ENCODE results near the gene GALNT14. TPM values are rescaled to one million over a fixed set of nuclear protein-coding genes. Genes with fewer than 3 reads are reported as not detected.
A peak's percentile ranks its signal among the peaks of the same experiment; 100 is the strongest.

The GALNT14 gene
- total and polyA plus RNA-seq, 2 of the 13 experiments (the other 11 are each of a cell fraction or from before 2014, with no cell fraction given) = not detected

GRCh38 chr2:30956995-30957394 is 181.2 kb downstream of the GALNT14 start:
- no peak overlapping the region for H3K9ac ChIP-seq (ENCODE audit: insufficient read depth, low read depth, low read length)
- no peaks in the 10 kb centered on the region for H3K36me3 ChIP-seq (replicated peaks in 1 of 2; ENCODE audit: control insufficient read depth in 1 of 2, insufficient read depth in 2 of 2, low read length in 2 of 2)
- no peaks in the 10 kb centered on the region for H3K79me2 ChIP-seq (ENCODE audit: insufficient read depth, low read length)
- ATAC-seq (no peak), DNase-seq (ENCODE audit: low spot score) (no peak), FAIRE-seq (no peak)
- H3K9me3 ChIP-seq (ENCODE audit: low read length) = no peaks in the 10 kb centered on the region
- no TSS peak for BruUV-seq (replicated peaks)
- peaks cover 0 to 20% of the 10 kb centered on the region in 2 experiments; a peak in 4 of 5 replicates for H3K27me3 ChIP-seq (ENCODE audit: control insufficient read depth in 1 of 2, insufficient read depth in 2 of 2, low read length in 2 of 2)
- no peak overlapping the region for H3K27ac ChIP-seq (ENCODE audit: extremely low read length, insufficient read depth, low read length)
- intact Hi-C loops (cut with micrococcal nuclease; ENCODE audit: unreplicated experiment) = no loop called here
- H2AFZ ChIP-seq (ENCODE audit: low read length) = no peak overlapping the region
- H3K4me2 ChIP-seq (ENCODE audit: low read depth, low read length) = no peak overlapping the region
- H4K20me1 ChIP-seq (ENCODE audit: insufficient read depth, low read length) = no peaks in the 10 kb centered on the region
- CTCF ChIA-PET (ENCODE audit: low intra/inter-chr PET ratio, low total read pairs) = no interaction called here
- POLR2A ChIA-PET = no interaction called here
- H3K4me3 ChIP-seq (replicated peaks in 1 of 3; ENCODE audit: insufficient read depth in 1 of 3, low read depth in 2 of 3, low read length in 3 of 3) = no peak overlapping the region
- H3K4me1 ChIP-seq (ENCODE audit: insufficient read depth, low read length) = no peaks in the 10 kb centered on the region
- in situ Hi-C loops (cut with HindIII; ENCODE audit: extremely low pct_ligation_motif_present, low pct_unique_long_range_greater_than_20kb) = no loop called here
- TF ChIP-seq, protein P1, sequence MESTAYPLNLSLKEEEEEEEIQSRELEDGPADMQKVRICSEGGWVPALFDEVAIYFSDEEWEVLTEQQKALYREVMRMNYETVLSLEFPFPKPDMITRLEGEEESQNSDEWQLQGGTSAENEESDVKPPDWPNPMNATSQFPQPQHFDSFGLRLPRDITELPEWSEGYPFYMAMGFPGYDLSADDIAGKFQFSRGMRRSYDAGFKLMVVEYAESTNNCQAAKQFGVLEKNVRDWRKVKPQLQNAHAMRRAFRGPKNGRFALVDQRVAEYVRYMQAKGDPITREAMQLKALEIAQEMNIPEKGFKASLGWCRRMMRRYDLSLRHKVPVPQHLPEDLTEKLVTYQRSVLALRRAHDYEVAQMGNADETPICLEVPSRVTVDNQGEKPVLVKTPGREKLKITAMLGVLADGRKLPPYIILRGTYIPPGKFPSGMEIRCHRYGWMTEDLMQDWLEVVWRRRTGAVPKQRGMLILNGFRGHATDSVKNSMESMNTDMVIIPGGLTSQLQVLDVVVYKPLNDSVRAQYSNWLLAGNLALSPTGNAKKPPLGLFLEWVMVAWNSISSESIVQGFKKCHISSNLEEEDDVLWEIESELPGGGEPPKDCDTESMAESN (CRISPR knock-in tag; conservative IDR thresholded peaks at IDR 0.05) = no peak
- TF ChIP-seq GLI4 (CRISPR knock-in tag; IDR thresholded peaks at IDR 0.05; ENCODE audit: borderline replicate concordance) = no peak
- TF ChIP-seq ATF7 (IDR thresholded peaks at IDR 0.05) = no peak
- TF ChIP-seq ATF7 (CRISPR knock-in tag; IDR thresholded peaks at IDR 0.05) = no peak

DNA sequence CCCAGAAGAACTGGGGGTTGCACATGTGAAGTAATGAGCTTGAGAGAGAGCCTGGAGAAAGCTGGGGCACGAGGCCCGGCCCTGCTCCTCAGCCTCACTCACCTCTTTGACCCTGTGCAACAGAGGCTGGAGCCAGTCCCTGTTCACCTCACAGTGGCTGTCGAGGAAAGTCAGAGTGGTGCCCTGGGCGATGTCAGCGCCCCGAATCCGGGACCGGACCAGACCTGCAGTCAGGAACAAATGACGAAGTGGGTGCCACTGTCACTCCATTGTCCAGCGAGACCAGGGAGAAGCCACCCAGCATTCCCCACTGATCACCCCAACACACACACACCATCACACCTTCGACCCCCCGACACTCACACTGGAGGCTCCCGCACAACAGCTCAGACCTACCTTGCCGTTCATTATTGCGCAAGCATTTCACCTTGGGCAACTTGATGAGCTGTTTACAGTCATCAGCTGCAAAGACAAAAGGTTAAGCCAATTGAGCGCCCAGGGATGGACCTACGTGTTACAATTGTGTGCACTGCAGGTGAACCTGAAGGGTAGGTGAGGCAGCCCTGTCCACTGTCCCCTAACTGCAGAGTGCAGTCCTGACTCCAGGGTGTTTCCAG is 182.6 kb downstream of the GALNT14 start:
- Histone ChIP-seq H3K9ac (ENCODE audit: insufficient read depth, low read depth, low read length) (no peak overlapping the region), H3K27me3 (ENCODE audit: control insufficient read depth in 1 of 2, insufficient read depth in 2 of 2, low read length in 2 of 2) (peaks cover 0 to 18% of the 10 kb centered on the region in 2 experiments; a peak in 4 of 5 replicates), H3K27ac (ENCODE audit: extremely low read length, insufficient read depth, low read length) (no peak overlapping the region), H3K4me1 (ENCODE audit: insufficient read depth, low read length) (no peaks in the 10 kb centered on the region), H4K20me1 (ENCODE audit: insufficient read depth, low read length) (no peaks in the 10 kb centered on the region), H3K4me2 (ENCODE audit: low read depth, low read length) (no peak overlapping the region), H2AFZ (ENCODE audit: low read length) (no peak overlapping the region), H3K4me3 (replicated peaks in 1 of 3; ENCODE audit: insufficient read depth in 1 of 3, low read depth in 2 of 3, low read length in 3 of 3) (no peak overlapping the region), H3K79me2 (ENCODE audit: insufficient read depth, low read length) (no peaks in the 10 kb centered on the region), H3K36me3 (replicated peaks in 1 of 2; ENCODE audit: control insufficient read depth in 1 of 2, insufficient read depth in 2 of 2, low read length in 2 of 2) (no peaks in the 10 kb centered on the region), H3K9me3 (ENCODE audit: low read length) (no peaks in the 10 kb centered on the region)
- no peak for ATAC-seq
- BruUV-seq (replicated peaks) = no TSS peak
- 55% methylated on average over 16 of the region's 17 CpGs for whole genome bisulfite sequencing (ENCODE audit: low lambda C conversion rate)
- FAIRE-seq = no peak
- no peak for DNase-seq (ENCODE audit: low spot score)
- in situ Hi-C loops (cut with HindIII; ENCODE audit: extremely low pct_ligation_motif_present, low pct_unique_long_range_greater_than_20kb) = no loop called here
- ChIA-PET POLR2A (no interaction called here), CTCF (ENCODE audit: low intra/inter-chr PET ratio, low total read pairs) (no interaction called here)
- TF ChIP-seq, protein P2, sequence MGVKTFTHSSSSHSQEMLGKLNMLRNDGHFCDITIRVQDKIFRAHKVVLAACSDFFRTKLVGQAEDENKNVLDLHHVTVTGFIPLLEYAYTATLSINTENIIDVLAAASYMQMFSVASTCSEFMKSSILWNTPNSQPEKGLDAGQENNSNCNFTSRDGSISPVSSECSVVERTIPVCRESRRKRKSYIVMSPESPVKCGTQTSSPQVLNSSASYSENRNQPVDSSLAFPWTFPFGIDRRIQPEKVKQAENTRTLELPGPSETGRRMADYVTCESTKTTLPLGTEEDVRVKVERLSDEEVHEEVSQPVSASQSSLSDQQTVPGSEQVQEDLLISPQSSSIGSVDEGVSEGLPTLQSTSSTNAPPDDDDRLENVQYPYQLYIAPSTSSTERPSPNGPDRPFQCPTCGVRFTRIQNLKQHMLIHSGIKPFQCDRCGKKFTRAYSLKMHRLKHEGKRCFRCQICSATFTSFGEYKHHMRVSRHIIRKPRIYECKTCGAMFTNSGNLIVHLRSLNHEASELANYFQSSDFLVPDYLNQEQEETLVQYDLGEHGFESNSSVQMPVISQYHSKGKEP (CRISPR knock-in tag; IDR thresholded peaks at IDR 0.05) = no peak
- TF ChIP-seq CEBPG (CRISPR knock-in tag; IDR thresholded peaks at IDR 0.05) (peak; percentile 69), ZNF33A (CRISPR knock-in tag; IDR thresholded peaks at IDR 0.05; ENCODE audit: borderline replicate concordance) (no peak), CEBPB (IDR thresholded peaks at IDR 0.05; ENCODE audit: borderline replicate concordance, low read depth, low read length) (peak; percentile 96)
- TF ChIP-seq, protein P3, sequence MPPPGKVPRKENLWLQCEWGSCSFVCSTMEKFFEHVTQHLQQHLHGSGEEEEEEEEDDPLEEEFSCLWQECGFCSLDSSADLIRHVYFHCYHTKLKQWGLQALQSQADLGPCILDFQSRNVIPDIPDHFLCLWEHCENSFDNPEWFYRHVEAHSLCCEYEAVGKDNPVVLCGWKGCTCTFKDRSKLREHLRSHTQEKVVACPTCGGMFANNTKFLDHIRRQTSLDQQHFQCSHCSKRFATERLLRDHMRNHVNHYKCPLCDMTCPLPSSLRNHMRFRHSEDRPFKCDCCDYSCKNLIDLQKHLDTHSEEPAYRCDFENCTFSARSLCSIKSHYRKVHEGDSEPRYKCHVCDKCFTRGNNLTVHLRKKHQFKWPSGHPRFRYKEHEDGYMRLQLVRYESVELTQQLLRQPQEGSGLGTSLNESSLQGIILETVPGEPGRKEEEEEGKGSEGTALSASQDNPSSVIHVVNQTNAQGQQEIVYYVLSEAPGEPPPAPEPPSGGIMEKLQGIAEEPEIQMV (CRISPR knock-in tag; IDR thresholded peaks at IDR 0.05; ENCODE audit: low read depth) = no peak
- intact Hi-C loops (cut with micrococcal nuclease; ENCODE audit: unreplicated experiment) = no loop called here
